ENCODE data around the gene TSPAN17.
A peak's percentile ranks its signal among the peaks of the same experiment; 100 is the strongest.

The TSPAN17 gene

DNA sequence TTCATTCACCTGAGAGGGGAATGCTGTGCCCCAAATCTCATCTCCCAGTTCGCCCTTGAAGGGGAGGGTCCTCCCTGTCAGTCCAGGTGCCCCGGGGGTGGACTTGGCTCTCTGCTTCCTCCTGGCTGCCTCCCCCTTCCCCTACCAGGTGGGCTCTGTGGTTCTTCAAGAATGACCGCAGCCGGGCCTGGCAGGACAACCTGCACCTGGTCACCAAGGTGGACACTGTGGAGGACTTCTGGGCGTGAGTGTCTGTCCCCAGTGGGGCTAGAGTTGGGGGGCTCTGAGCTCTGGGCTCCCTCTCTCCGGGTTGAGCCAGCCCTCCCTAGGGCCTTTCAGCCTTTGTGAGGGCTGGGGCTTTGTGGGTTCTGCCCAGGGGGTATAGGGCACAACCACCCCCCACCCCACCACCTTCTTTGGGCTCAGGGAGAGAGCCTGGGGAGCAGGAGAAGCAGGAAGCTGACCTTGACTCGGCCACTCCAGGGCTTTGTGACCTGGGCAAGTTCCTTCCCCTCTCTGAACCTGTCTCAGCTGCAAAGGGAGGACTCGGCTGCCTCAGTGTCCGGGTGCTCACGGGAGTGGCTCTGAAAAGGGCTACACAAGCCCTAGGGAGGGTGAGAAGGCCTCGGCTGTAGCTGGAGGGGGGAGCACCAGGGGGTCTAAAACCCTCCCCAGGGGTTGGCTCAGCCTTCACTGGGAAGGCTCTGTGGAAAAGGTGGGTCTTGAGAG, 3.6 kb upstream of the TSPAN17 start:
- DNase-seq: no peak

DNA sequence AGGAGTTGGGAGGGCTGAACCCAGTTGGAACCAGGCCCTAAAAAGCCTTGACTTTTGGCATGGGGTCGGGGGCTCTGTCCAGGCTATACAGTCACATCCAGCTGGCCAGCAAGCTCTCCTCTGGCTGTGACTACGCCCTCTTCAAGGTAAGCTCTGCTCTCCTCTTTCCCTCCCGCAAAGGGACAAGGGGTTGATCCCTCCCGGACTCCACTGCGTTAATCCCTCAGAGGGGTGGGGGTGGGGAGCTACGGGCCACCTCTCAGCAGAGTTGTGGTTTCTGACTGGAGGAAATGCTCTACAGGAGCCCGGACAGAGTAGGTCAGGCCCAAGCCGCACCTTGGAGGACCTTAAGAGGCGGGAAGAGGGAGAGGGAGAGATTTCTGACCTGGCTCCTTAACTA, 3.0 kb upstream of the TSPAN17 start:
- no peak for DNase-seq

DNA sequence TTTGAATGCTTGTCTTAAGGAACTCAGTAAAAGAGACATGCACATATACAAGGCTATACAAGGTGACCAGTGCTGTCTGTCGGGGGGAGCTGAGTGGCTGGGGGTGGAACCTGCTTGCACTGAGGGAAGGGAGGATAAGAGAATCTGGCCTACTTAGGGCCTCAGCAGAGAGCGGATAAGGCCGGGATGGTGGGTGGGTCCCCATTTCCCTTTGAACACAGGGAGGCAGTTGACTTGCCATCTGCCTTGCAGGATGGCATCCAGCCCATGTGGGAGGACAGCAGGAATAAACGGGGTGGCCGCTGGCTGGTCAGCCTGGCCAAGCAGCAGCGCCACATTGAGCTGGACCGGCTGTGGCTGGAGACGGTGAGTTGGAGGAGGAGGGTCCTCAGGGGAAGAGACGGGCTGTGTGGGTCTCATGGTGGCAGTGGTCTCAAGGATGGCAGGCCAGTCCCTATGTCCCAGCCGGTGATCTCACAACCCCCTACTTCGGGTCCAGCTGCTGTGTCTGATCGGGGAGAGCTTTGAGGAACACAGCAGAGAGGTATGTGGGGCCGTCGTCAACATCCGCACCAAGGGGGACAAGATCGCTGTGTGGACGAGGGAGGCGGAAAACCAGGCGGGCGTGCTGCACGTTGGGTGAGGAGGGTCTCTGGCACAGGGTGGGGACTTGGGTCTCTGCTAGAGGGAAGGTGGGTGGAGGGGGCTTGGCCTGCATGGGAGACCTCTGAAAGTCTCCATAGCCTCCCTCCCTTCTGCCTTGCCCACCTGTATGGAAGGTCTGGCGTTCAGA, 2.2 kb upstream of the TSPAN17 start:
- no peak for DNase-seq

- DNase-seq: no peak
Observed at GRCh38 chr5:176646049-176646706, 1.1 kb upstream of the TSPAN17 start.

DNA sequence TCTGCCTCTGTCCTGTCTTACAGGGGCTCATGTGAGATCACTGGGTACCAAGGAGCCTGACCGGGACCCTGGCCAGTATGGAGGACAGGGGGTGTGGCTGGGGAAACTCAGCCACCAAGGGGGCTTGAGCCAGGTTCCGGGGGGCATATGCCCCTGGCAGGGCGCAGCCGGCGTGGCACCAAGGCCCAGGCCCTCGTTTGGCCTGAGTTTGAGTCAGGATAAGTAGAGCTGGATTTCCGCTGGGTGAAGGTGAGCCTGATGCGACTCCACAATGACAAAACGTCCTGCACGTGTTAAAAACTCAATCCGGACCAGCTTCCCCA, 616 bp upstream of the TSPAN17 start:
- DNase-seq: no peak

DNA sequence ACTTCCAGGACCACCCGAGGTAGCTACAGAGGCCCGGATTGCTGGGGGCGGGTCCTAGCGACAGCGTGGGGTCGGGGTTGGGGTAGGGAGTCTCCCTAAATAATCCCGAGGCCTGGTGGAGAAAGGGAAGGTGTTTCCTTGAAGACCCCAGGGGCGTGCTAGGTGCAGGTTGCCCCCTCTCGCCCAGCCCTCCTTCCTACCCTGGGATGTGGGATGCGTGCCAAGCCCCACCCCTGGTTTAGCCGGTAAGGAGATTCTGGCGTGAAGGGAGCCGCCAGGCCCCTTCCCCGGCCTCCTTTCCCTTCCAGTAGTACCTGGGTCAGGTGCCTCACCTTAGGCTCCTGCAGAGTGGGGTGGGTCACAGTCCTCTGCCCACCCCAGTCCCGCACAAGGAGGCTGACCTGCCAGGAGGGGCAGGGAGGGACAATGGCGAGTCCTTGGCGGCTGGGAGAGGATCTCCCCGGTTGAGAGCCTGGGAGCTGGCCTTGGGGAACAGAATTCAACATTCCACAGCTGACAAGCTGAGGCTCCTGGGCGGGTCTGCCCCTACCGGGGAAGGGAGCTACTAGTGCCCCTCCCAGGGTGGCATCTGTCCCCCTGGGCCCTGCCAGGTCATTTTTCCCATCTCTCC, 674 bp downstream of the TSPAN17 start:
- DNase-seq: peak; percentile 39

DNA sequence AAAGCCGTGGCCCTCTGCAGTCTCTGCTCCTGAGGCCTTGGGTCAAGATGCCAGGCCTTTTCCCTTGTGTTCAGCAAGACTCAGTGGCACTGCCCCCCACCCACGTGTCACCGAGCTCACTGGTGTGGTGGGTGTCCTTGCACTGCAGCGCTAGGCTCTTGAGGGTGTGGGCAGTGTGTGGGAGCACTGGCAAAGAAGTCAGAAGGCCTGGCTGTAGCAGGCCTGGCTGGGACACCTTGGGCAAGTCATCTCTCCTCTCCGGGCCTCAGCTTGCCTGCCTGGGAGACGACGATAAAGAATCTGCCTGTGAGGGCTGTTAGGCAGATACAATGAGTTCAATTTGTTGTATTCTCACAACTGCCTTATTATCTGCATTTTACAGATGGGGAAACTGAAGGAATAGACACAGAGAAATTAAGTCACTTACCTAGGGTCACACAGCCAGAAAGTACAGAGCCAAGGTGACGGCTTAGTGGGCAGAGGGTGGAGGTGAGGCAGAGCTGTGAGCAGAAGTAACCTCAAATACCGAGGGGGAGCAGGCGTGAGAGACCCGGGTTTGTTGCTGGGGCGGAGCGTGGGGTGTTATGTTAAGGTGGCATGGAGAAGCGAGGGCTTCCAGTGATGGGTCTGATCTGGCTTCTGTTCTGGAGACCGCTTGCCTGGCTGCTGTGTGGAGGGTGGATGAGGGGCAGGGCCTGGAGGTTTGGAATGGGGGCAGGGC, 1.4 kb downstream of the TSPAN17 start:
- DNase-seq: no peak

GRCh38 chr5:176650354-176650884, 3.1 kb downstream of the TSPAN17 start:
- DNase-seq: no peak

- no peak for DNase-seq
Observed at GRCh38 chr5:176651472-176651980, 4.2 kb downstream of the TSPAN17 start.

- DNase-seq: no peak
Observed at GRCh38 chr5:176652136-176652535, 4.9 kb downstream of the TSPAN17 start.

GRCh38 chr5:176653401-176654385, 6.4 kb downstream of the TSPAN17 start:
- no peak for DNase-seq

DNA sequence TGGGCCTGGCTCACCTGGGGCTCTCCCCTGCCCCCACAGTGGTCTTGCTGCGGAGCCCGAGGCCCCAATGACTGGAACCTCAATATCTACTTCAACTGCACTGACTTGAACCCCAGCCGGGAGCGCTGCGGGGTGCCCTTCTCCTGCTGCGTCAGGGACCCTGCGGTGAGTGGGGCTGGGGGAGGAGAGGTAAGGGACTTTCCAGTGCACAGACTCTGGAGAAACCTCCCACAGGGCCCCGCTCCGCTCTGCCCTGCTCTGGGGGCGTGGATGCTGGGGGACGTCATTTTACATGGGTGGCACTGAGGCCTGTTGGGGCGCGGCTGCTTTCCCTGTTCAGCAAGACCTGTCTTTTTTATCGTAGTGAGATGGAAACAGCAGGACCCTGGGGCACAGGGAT, 7.6 kb downstream of the TSPAN17 start:
- DNase-seq: no peak

DNA sequence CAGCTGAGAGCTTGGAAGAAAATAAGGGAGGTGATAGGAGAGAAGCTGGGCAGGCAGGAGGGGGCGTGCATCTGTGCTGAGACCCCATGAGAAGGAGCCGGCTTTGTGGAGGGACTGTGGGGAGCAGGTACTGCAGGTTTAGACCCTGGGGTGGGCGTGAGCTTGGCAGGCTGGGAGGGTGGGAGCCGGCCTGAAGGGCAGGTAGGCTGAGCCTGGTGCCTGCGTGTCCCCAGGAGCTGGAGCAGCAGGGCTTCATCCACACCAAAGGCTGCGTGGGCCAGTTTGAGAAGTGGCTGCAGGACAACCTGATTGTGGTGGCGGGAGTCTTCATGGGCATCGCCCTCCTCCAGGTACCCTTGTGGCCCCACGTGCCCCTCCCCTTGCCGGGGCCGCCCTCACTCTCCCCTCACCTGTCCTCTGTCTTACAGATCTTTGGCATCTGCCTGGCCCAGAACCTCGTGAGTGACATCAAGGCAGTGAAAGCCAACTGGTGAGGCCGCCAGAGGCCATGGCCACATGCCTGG, 9.2 kb downstream of the TSPAN17 start:
- DNase-seq: no peak

- DNase-seq: peak; percentile 62
Observed at GRCh38 chr5:176658007-176658599, 10.8 kb downstream of the TSPAN17 start.

- no peak for DNase-seq
Observed at GRCh38 chr5:176658817-176659511, 11.7 kb downstream of the TSPAN17 start.

DNA sequence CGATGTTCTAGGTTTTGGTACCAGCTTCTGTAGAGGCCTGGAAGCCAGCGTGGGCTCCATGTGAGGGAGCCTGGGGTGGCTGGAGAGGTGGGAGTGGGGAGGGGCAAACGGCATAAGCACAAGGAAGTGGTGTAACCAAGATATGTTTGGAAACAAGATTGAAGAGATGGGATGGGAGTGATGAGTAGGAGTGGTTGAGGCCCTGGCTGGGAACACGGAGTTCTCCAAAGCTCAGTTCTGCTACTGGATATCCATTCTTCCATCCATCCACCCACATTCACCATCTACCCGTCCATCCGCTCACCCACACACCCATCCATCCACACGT, 12.2 kb downstream of the TSPAN17 start:
- no peak for DNase-seq

GRCh38 chr5:176659860-176660461, 12.7 kb downstream of the TSPAN17 start:
- no peak for DNase-seq

DNA sequence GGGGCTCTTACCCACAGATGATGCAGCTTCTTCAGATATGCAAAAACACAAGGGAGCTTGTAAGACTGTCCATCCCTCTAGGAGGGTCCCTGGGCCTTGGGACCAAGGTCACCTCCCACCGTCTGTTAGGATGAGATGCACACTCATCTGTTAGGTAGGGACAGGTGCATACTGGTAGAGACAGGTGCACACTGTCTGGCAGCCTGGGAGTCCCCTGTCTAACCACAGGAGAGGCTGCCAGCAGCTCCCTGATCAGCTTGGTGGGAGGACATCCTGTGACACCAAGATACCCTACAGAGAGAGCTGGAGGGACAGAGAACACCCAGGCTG, 13.2 kb downstream of the TSPAN17 start:
- DNase-seq: no peak

- DNase-seq: peak; percentile 70
Observed at GRCh38 chr5:176660860-176661641, 13.8 kb downstream of the TSPAN17 start.

All from EL (cell line).